ENCODE measurements around the gene MAGI2. TPM values are rescaled to one million over a fixed set of nuclear protein-coding genes. Genes with fewer than 3 reads are reported as not detected.

Gene MAGI2
- total and polyA plus RNA-seq, 2 experiments from 2014 or later, result 10.4 to 26.4 TPM

DNA sequence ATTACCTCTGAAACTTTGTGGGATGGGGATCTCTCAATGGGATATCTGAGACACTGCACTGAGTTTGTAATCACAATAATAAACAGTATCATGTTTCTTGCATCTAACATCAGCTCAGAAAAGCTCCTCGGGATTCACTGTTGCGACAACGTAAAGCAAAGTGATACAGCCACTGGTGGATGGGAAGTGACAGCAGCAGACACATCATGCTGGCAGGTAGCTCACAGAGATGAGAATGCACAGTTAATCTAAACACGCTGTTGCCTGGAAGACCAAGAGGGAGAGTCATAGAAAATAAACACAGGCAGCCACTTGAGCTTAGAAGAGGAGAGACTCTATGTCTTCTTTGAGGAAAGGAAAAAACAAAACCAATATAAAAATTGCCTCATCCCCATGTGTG is 513.8 kb downstream of the MAGI2 start (continued):
- no peak for TF ChIP-seq CREB1 (CRISPR knock-in tag; IDR thresholded peaks at IDR 0.05; ENCODE audit: low read depth)
- no peak for TF ChIP-seq EZH2 (IDR thresholded peaks at IDR 0.05; ENCODE audit: low read depth, unreplicated experiment)
- TF ChIP-seq ZNF331 (CRISPR knock-in tag; IDR thresholded peaks at IDR 0.05; ENCODE audit: low read depth), result no peak
- no peak for TF ChIP-seq NANOG (IDR thresholded peaks at IDR 0.05; ENCODE audit: borderline replicate concordance)
- TF ChIP-seq, protein P1, sequence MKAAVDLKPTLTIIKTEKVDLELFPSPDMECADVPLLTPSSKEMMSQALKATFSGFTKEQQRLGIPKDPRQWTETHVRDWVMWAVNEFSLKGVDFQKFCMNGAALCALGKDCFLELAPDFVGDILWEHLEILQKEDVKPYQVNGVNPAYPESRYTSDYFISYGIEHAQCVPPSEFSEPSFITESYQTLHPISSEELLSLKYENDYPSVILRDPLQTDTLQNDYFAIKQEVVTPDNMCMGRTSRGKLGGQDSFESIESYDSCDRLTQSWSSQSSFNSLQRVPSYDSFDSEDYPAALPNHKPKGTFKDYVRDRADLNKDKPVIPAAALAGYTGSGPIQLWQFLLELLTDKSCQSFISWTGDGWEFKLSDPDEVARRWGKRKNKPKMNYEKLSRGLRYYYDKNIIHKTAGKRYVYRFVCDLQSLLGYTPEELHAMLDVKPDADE (IDR thresholded peaks at IDR 0.05), result no peak
- no peak for TF ChIP-seq EZH2phosphoT487 (IDR thresholded peaks at IDR 0.05; ENCODE audit: unreplicated experiment)

DNA sequence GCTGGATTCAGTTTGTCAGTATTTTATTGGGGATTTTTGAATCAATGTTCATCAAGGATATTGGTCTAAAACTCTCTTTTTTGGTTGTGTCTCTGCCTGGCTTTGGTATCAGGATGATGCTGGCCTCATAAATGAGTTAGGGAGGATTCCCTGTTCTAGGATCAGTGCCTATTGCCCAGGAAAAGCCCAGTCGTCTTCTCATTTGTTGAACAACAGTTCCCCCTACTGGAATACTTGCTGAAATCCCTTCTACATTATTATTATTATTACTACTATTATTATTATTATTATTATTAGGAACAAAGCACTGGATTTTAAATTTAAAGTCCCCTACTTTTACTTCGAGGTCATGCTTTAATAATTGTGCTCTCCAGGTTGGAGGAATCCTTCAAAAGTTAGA is 528.9 kb downstream of the MAGI2 start:
- H3K4me2 ChIP-seq, result no peak overlapping the region
- DNase-seq (ENCODE audit: low spot score), result peak; percentile 71
- no peak; the same call in 2 of the 3 replicates for ATAC-seq

More for the DNA sequence above, 528.9 kb downstream of the MAGI2 start:
- Mint-ChIP-seq H3K9me3 (peaks cover 8% of the 10 kb centered on the region; the same call in 2 of the 3 replicates), H3K36me3 (ENCODE audit: low read depth) (peaks cover 5% of the 10 kb centered on the region; the same call in 2 of the 3 replicates), H3K27me3 (ENCODE audit: insufficient read depth, low read depth, poor library complexity) (no peaks in the 10 kb centered on the region), H3K27ac (no peak overlapping the region), H3K4me1 (no peaks in the 10 kb centered on the region), H3K4me3 (no peak overlapping the region)
- Histone ChIP-seq H3K79me2 (replicated peaks; ENCODE audit: insufficient read depth) (no peaks in the 10 kb centered on the region), H2AFZ (no peak overlapping the region), H3K27me3 (ENCODE audit: insufficient read depth) (no peaks in the 10 kb centered on the region), H3K36me3 (ENCODE audit: insufficient read depth) (no peaks in the 10 kb centered on the region), H3K9me2 (ENCODE audit: insufficient read depth) (no peaks in the 10 kb centered on the region), H3K4me3 (no peak overlapping the region), H3K27ac (ENCODE audit: low read depth) (no peak overlapping the region), H4K20me1 (replicated peaks; ENCODE audit: insufficient read depth) (no peaks in the 10 kb centered on the region), H3K4me1 (ENCODE audit: insufficient read depth) (no peaks in the 10 kb centered on the region), H3F3A (replicated peaks; ENCODE audit: low read depth) (no peaks in the 10 kb centered on the region)
- TF ChIP-seq, protein P1 (IDR thresholded peaks at IDR 0.05), result no peak
- TF ChIP-seq CTCF (conservative IDR thresholded peaks at IDR 0.05; ENCODE audit: low read depth in 2 of 2), result peak; percentile 58 to 71
